Spleen (tissue), 11 donors: ENCODE data around the gene CHST7. TPM values are rescaled to one million over a fixed set of nuclear protein-coding genes. Genes with fewer than 3 reads are reported as not detected.

Source experiments
- DNase-seq: peaks from one replicate; pipeline ENCODE4 v3.0.0-alpha.2; 2020
- H3K27ac ChIP-seq, 8 donors: fragments of 200-600 bp; sonication (generic) in 7 of 8; 1 replicate in 4 of 8; 2 replicates in 4 of 8; pipeline versions ENCODE4 v1.5.0 to v1.8.0; 2016 to 2021; ENCODE audit warnings: inconsistent platforms in 4 of 8, mild to moderate bottlenecking in 4 of 8, moderate library complexity in 1 of 8
- H3K27me3 ChIP-seq, 7 donors: fragments of 200-600 bp; sonication (generic) in 6 of 7; replicated peaks in 1 of 7; 1 replicate in 4 of 7; 2 replicates in 3 of 7; pipeline versions ENCODE4 v1.5.0 to v1.8.0; 2016 to 2021; ENCODE audit warnings: inconsistent platforms in 3 of 7, mild to moderate bottlenecking in 1 of 7
- H3K36me3 ChIP-seq, 6 donors: fragments of 200-600 bp; sonication (generic) in 5 of 6; 1 replicate in 4 of 6; 2 replicates in 2 of 6; pipeline versions ENCODE4 v1.5.0 to v1.8.0; 2016 to 2021; ENCODE audit warnings: inconsistent platforms in 2 of 6
- H3K4me1 ChIP-seq, 6 donors: fragments of 200-600 bp; sonication (generic) in 5 of 6; 1 replicate in 3 of 6; 2 replicates in 3 of 6; pipeline versions ENCODE4 v1.5.0 to v1.8.0; 2016 to 2021; ENCODE audit warnings: inconsistent platforms in 3 of 6
- H3K4me3 ChIP-seq, 8 donors: fragments of 200-600 bp; sonication (generic) in 7 of 8; 1 replicate in 4 of 8; 2 replicates in 4 of 8; pipeline versions ENCODE4 v1.5.0 to v1.8.0; 2016 to 2021; ENCODE audit warnings: inconsistent platforms in 4 of 8, mild to moderate bottlenecking in 4 of 8, moderate library complexity in 2 of 8
- H3K9me3 ChIP-seq, 8 donors: fragments of 200-600 bp; sonication (generic) in 7 of 8; 1 replicate in 4 of 8; 2 replicates in 4 of 8; pipeline versions ENCODE4 v1.5.0 to v1.8.0; 2016 to 2021; ENCODE audit warnings: inconsistent platforms in 4 of 8
- POLR2A ChIP-seq, 3 donors: fragments of 450-650 bp; IDR thresholded peaks; one replicate each; pipeline ENCODE4 v1.5.1; 2017; ENCODE audit warnings: antibody characterized with exemption in 3 of 3, mild to moderate bottlenecking in 1 of 3
- POLR2AphosphoS5 ChIP-seq, 3 donors: sonication (generic); formaldehyde crosslinking; IDR thresholded peaks; one replicate each; pipeline ENCODE4 v1.5.1; 2017; ENCODE audit warnings: antibody characterized with exemption in 3 of 3
- WGBS, 5 donors: extraction: QIAGEN DNeasy Blood & Tissue Kit in 3 of 5; methylation state at CpG; one replicate each; pipeline versions ENCODE4 v1.1.5 to v1.1.7; 2013 to 2018; 5-methylcytosine and 5-hydroxymethylcytosine counted together
- intact Hi-C: fragments of 100-400 bp; cut with DNase I; formaldehyde crosslinking; loops from one replicate; pipeline ENCODE4 v1.15.0; 2023; ENCODE audit warnings: low total_unique reads
- polyA plus RNA-seq, 3 donors: library from polyadenylated mRNA; stranded (reverse); fragments of 200-250 nt; gene quantifications; one replicate each; pipeline ENCODE4 v1.2.1, GENCODE V29; 2013
- total RNA-seq, 7 donors: library from RNA; depleted of rRNA in 3 of 7; stranded (reverse); fragments of >200 nt in 3 of 7; fragmentation: NEBNext Ultra II Directional in 4 of 7; extraction: Animal tissue kit (Norgen Biotek cat#: 25700) in 4 of 7; gene quantifications; one replicate each; pipeline versions ENCODE4 v1.1.0 to v1.2.1, GENCODE V29; 2016 to 2021
- TF ChIP-seq, protein P1 (sequence below), 11 experiments: fragments of 200-600 bp in 7 of 11; fragments of 450-650 bp in 4 of 11; sonication (generic) in 4 of 11; IDR thresholded peaks in 8 of 11; conservative IDR thresholded peaks in 3 of 11; 1 replicate in 7 of 11; 2 replicates in 4 of 11; pipeline versions ENCODE4 v1.4.0 to v1.8.0; 2016 to 2021; ENCODE audit warnings: antibody characterized with exemption in 11 of 11, inconsistent platforms in 4 of 11, mild to moderate bottlenecking in 1 of 11
- donor health status: healthy with polysubstance abuse.
- donor health status: DM: no; HTN: no; CAD: no; lungs with moderate emphysema.
- donor health status: DM: no; HTN: no; CAD: no.
- donor health status: Bipolar disorder and iron deficiency.
- donor health status: healthy.
- donor health status: DM: no; HTN: no; CAD: no.
- donor health status: DM: yes; HTN: yes; CAD: no.

Gene CHST7
- total and polyA plus RNA-seq, 10 donors: 2.0 to 43.9 (median 18.7) TPM

DNA sequence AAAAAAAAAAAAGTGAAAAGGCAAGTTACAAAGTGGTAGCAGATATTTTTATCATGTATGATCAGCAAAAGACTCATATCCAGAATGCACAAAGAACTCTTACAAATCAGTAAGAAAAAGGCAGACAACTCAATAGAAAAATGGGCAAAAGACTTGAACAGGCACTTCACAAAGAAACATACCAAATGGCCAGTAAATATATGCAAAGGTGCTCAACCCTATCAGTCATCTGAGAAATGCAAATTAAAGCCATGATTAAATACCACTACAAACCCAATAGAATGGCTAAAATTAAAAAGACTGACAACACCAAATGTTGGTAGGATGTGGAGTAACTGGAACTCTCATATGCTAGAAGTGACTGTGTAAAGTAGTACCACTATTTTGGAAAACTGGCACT, 45.4 kb downstream of the CHST7 start:
- intact Hi-C loops: no loop called here
- H3K36me3 ChIP-seq: peaks cover 0 to 36% (median 0%) of the 10 kb centered on the region in 6 donors
- no peaks in the 10 kb centered on the region for H3K4me1 ChIP-seq
- H3K27me3 ChIP-seq: no peaks in the 10 kb centered on the region
- no peak overlapping the region for H3K27ac ChIP-seq
- peaks cover 0 to 14% (median 0%) of the 10 kb centered on the region in 8 donors for H3K9me3 ChIP-seq
- no peak for DNase-seq
- no peak overlapping the region for H3K4me3 ChIP-seq
- TF ChIP-seq POLR2AphosphoS5 (IDR thresholded peaks at IDR 0.05): no peak
- TF ChIP-seq, protein P1, sequence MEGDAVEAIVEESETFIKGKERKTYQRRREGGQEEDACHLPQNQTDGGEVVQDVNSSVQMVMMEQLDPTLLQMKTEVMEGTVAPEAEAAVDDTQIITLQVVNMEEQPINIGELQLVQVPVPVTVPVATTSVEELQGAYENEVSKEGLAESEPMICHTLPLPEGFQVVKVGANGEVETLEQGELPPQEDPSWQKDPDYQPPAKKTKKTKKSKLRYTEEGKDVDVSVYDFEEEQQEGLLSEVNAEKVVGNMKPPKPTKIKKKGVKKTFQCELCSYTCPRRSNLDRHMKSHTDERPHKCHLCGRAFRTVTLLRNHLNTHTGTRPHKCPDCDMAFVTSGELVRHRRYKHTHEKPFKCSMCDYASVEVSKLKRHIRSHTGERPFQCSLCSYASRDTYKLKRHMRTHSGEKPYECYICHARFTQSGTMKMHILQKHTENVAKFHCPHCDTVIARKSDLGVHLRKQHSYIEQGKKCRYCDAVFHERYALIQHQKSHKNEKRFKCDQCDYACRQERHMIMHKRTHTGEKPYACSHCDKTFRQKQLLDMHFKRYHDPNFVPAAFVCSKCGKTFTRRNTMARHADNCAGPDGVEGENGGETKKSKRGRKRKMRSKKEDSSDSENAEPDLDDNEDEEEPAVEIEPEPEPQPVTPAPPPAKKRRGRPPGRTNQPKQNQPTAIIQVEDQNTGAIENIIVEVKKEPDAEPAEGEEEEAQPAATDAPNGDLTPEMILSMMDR (IDR thresholded peaks at IDR 0.05 in 8 of 11, conservative IDR thresholded peaks at IDR 0.05 in 3 of 11): no peak
- TF ChIP-seq POLR2A (IDR thresholded peaks at IDR 0.05): no peak

DNA sequence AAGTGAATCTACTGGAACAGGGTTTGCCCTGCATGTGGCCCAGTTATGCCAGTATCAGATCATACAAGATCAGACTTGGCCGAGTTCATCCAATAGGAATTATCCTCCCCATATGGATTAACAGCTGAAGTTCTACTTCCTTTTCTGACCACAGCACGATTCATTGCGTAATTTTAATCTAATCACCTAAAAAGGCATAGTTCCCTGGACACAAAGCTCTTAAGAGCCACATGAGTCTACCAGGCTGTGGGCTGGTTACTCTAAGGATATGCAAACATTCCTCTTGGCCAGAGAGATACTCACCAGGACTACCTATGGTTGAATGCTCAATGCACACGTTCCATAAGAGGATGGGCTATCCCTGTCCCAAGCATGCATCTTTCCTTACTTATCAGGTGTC, 46.9 kb downstream of the CHST7 start:
- no peak overlapping the region for H3K27ac ChIP-seq
- intact Hi-C loops: no loop called here

DNA sequence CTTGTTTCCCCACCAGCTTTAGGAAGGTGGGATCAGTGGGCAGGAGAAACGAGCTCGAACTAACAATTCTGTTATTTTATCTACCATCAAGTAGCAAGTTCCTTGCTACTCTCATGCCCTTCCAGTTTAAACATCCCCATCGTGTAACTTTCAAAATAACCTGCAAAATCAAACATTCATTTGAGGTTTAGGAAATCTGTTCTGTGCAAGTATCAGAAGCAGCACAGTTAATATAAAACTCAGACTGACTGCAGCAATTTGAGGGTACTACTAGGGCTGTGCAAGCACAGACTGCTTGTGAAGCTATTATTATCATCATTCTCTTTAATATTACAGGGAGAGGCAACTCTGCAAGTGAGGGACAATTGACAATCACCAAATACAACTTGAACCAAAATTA, 48.0 kb downstream of the CHST7 start:
- 61 to 86% (median 79%) methylated on average over 3 of the region's 3 CpGs for WGBS, 5 donors
- Histone ChIP-seq H3K4me3 (no peak overlapping the region), H3K27ac (peak overlapping the region in 1 of 8 donors; percentile 64), H3K4me1 (peaks cover 0 to 10% (median 0%) of the 10 kb centered on the region in 6 donors), H3K9me3 (peaks cover 0 to 14% (median 0%) of the 10 kb centered on the region in 8 donors), H3K27me3 (no peaks in the 10 kb centered on the region), H3K36me3 (peaks cover 0 to 26% (median 0%) of the 10 kb centered on the region in 6 donors)
- DNase-seq: no peak
- TF ChIP-seq POLR2AphosphoS5 (IDR thresholded peaks at IDR 0.05) (no peak), POLR2A (IDR thresholded peaks at IDR 0.05) (no peak)
- TF ChIP-seq, protein P1 (IDR thresholded peaks at IDR 0.05 in 8 of 11, conservative IDR thresholded peaks at IDR 0.05 in 3 of 11): no peak
- intact Hi-C loops: no loop called here

More for the DNA sequence above, 46.9 kb downstream of the CHST7 start:
- 68 to 87% (median 80%) methylated on average over 4 of the region's 4 CpGs for WGBS, 5 donors
- H3K9me3 ChIP-seq: peaks cover 0 to 14% (median 0%) of the 10 kb centered on the region in 8 donors
- no peak for DNase-seq
- no peaks in the 10 kb centered on the region for H3K27me3 ChIP-seq
- H3K36me3 ChIP-seq: peaks cover 0 to 26% (median 0%) of the 10 kb centered on the region in 6 donors
- TF ChIP-seq POLR2AphosphoS5 (IDR thresholded peaks at IDR 0.05) (no peak), POLR2A (IDR thresholded peaks at IDR 0.05) (no peak)
- TF ChIP-seq, protein P1 (IDR thresholded peaks at IDR 0.05 in 8 of 11, conservative IDR thresholded peaks at IDR 0.05 in 3 of 11): no peak
- H3K4me3 ChIP-seq: no peak overlapping the region
- H3K4me1 ChIP-seq: no peaks in the 10 kb centered on the region

DNA sequence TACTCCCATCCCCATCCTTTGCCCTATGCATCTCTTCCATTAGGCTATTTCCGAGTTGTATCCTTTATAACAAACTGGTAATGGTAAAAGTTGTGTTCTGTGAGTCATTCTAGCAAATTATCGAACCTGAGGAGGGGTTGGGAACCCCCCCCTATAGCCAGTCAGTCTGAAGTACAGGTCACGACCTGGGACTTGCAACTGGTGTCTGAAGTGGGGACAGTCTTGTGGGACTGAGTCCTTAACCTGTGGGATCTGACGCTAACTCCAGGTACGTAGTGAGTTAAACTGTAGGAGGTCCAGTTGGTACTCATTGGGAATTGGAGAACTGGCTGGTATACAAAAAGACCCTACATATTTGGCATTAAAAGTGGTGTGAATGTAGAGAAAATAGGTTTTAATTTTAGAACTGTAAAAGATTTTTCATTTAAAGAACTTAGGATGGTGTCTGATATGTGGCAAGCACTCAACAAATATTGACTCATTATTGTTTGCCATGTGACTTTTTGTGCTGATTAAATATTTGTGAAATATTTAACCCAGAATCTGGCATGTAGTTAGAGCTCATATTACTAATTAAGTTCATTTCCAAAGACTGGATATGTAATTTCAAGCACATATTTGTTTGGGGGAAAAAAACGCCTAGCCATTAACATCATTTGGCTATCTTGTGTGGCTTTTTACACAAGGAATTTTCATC, 50.7 kb downstream of the CHST7 start:
- intact Hi-C loops: no loop called here
- 72 to 96% (median 93%) methylated on average over 6 of the region's 6 CpGs for whole genome bisulfite sequencing, 5 donors
- Histone ChIP-seq H3K27ac (no peak overlapping the region), H3K4me3 (no peak overlapping the region), H3K4me1 (peaks cover 9 to 36% (median 25%) of the 10 kb centered on the region in 6 donors), H3K36me3 (peaks cover 0 to 16% (median 0%) of the 10 kb centered on the region in 6 donors), H3K27me3 (no peaks in the 10 kb centered on the region), H3K9me3 (peaks cover 0 to 5% (median 0%) of the 10 kb centered on the region in 8 donors)
- TF ChIP-seq POLR2A (IDR thresholded peaks at IDR 0.05): no peak
- TF ChIP-seq, protein P1 (IDR thresholded peaks at IDR 0.05 in 8 of 11, conservative IDR thresholded peaks at IDR 0.05 in 3 of 11): no peak
- no peak for TF ChIP-seq POLR2AphosphoS5 (IDR thresholded peaks at IDR 0.05)
- DNase-seq: no peak
